Lower lobe of right lung (tissue), 2 donors: ENCODE results near the gene BEST1. TPM values are rescaled to one million over a fixed set of nuclear protein-coding genes. Genes with fewer than 3 reads are reported as not detected.

Source experiments
- ATAC-seq, 2 donors: fragments of 200-7000 bp; cut with Tn5 transposase; one replicate each; pipeline ENCODE4 v1.9.1; 2020 to 2022; ENCODE audit warnings: mild to moderate bottlenecking in 2 of 2, moderate library complexity in 2 of 2
- DNase-seq: peaks from one replicate; pipeline ENCODE4 v3.0.0-alpha.2; 2020
- H3K27ac ChIP-seq: fragments of 200-600 bp; one replicate; pipeline ENCODE4 v1.8.0; 2022
- H3K27me3 ChIP-seq: fragments of 200-600 bp; one replicate; pipeline ENCODE4 v1.8.0; 2022; ENCODE audit warnings: low read depth
- H3K36me3 ChIP-seq: fragments of 200-600 bp; one replicate; pipeline ENCODE4 v1.8.0; 2022; ENCODE audit warnings: mild to moderate bottlenecking
- H3K4me1 ChIP-seq: fragments of 200-600 bp; one replicate; pipeline ENCODE4 v1.8.0; 2022
- H3K4me3 ChIP-seq: fragments of 200-600 bp; one replicate; pipeline ENCODE4 v1.8.0; 2022; ENCODE audit warnings: mild to moderate bottlenecking
- H3K9me3 ChIP-seq: fragments of 200-600 bp; one replicate; pipeline ENCODE4 v1.8.0; 2022
- intact Hi-C: fragments of 100-400 bp; cut with DNase I; formaldehyde crosslinking; loops from one replicate; pipeline ENCODE4 v1.11.0; 2022
- total RNA-seq: library from RNA; stranded (reverse); fragmentation: NEBNext Ultra II Directional; extraction: Animal tissue kit (Norgen Biotek cat#: 25700); gene quantifications from one replicate; pipeline ENCODE4 v1.2.1, GENCODE V29; 2021
- TF ChIP-seq, protein P1 (sequence below): fragments of 200-600 bp; IDR thresholded peaks from one replicate; pipeline ENCODE4 v1.8.0; 2022; ENCODE audit warnings: antibody characterized with exemption, mild to moderate bottlenecking
- donor health status: DM: no; HTN: yes; CAD: no; lungs with severe emphysema.

The BEST1 gene
- total RNA-seq, 1 donor from 2014 or later, result 14.1 TPM

DNA sequence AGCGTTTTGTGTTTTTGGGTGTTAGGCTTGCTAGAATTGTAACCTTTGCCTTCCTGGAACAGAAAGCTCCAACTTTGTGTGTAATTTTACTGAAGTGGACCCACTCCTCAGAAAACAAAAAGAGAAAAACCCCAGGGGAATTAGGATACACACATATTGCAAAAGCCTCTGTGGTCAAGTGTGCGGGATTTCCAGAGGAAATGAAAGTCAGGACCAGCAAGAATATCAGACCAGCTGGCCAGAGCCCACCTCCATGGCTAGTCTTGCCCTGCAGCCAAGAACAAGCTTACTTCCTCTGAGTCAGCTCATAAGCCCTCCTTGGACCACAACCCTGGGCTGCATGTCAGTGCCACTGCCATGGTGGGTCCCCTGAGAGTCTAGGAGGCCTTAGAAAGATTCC is 54.3 kb downstream of the BEST1 start:
- no peak for DNase-seq
- ATAC-seq, result peak; percentile 58 to 65
- H3K27ac ChIP-seq, result peak overlapping the region; percentile 18

DNA sequence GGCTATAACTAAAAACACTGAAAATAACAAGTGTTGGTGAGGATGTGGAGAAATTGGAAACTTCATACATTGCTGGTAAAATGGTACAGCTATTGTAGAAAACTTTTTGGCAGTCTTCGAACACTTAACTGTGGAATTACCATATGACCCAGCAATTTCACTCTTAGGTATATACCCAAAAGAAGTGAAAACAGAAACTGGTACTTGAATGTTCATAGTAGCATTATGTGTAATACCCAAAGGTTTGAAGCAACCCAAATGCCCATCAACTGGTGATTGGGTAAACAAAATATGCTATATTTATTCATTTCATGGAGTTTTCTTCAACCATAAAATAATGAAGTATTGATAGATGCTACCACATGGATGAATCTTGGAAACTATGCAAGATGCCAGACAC is 58.0 kb downstream of the BEST1 start:
- TF ChIP-seq, protein P1, sequence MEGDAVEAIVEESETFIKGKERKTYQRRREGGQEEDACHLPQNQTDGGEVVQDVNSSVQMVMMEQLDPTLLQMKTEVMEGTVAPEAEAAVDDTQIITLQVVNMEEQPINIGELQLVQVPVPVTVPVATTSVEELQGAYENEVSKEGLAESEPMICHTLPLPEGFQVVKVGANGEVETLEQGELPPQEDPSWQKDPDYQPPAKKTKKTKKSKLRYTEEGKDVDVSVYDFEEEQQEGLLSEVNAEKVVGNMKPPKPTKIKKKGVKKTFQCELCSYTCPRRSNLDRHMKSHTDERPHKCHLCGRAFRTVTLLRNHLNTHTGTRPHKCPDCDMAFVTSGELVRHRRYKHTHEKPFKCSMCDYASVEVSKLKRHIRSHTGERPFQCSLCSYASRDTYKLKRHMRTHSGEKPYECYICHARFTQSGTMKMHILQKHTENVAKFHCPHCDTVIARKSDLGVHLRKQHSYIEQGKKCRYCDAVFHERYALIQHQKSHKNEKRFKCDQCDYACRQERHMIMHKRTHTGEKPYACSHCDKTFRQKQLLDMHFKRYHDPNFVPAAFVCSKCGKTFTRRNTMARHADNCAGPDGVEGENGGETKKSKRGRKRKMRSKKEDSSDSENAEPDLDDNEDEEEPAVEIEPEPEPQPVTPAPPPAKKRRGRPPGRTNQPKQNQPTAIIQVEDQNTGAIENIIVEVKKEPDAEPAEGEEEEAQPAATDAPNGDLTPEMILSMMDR, result no peak
- intact Hi-C loops, result no loop called here
- ATAC-seq, result no peak

More for the DNA sequence above, 54.3 kb downstream of the BEST1 start:
- Histone ChIP-seq H3K27me3 (no peaks in the 10 kb centered on the region), H3K4me1 (peaks cover 11% of the 10 kb centered on the region), H3K9me3 (peaks cover 5% of the 10 kb centered on the region), H3K4me3 (no peak overlapping the region), H3K36me3 (no peaks in the 10 kb centered on the region)
- TF ChIP-seq, protein P1, result no peak
- intact Hi-C loops, result no loop called here

GRCh38 chr11:62010935-62011528 is 60.9 kb downstream of the BEST1 start:
- Histone ChIP-seq H3K4me3 (no peak overlapping the region), H3K4me1 (no peaks in the 10 kb centered on the region), H3K27me3 (no peaks in the 10 kb centered on the region), H3K36me3 (no peaks in the 10 kb centered on the region), H3K9me3 (no peaks in the 10 kb centered on the region), H3K27ac (no peak overlapping the region)
- TF ChIP-seq, protein P1, result no peak
- ATAC-seq (no peak), DNase-seq (no peak)
- intact Hi-C loops, result no loop called here

More for the DNA sequence above, 58.0 kb downstream of the BEST1 start:
- Histone ChIP-seq H3K9me3 (no peaks in the 10 kb centered on the region), H3K27ac (no peak overlapping the region), H3K27me3 (no peaks in the 10 kb centered on the region), H3K4me3 (no peak overlapping the region), H3K36me3 (no peaks in the 10 kb centered on the region), H3K4me1 (peaks cover 11% of the 10 kb centered on the region)
- DNase-seq, result no peak

DNA sequence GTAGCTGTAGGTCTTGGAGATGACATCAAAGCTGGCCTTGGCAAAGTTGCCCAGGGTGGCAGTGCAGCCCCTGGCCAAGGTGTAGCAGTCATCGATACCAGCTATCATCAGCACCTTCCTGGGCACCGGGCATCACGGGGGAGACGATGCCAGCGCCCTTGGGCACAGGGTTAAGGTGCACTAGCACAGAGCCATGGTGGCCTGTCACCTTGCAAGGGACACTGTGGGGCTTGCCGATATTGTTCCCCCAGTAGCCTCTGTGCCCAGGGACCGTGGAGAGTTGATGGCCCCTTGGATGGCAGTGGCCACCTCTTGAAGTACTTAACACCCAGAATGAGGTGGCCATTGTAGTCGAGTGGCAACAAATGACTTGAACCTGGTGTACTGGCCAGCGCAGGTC is 61.7 kb downstream of the BEST1 start:
- DNase-seq, result no peak
- ATAC-seq, result no peak
- Histone ChIP-seq H3K4me1 (no peaks in the 10 kb centered on the region), H3K4me3 (no peak overlapping the region), H3K36me3 (no peaks in the 10 kb centered on the region), H3K9me3 (no peaks in the 10 kb centered on the region), H3K27ac (no peak overlapping the region), H3K27me3 (no peaks in the 10 kb centered on the region)
- TF ChIP-seq, protein P1, result no peak
- intact Hi-C loops, result no loop called here

- H3K4me1 ChIP-seq, result no peaks in the 10 kb centered on the region
- no peaks in the 10 kb centered on the region for H3K27me3 ChIP-seq
- intact Hi-C loops, result no loop called here
- no peak for DNase-seq
- no peak overlapping the region for H3K4me3 ChIP-seq
- ATAC-seq, result peak in 1 of 2 donors; percentile 48
- no peaks in the 10 kb centered on the region for H3K9me3 ChIP-seq
- H3K27ac ChIP-seq, result no peak overlapping the region
- no peaks in the 10 kb centered on the region for H3K36me3 ChIP-seq
- TF ChIP-seq, protein P1, result no peak
Observed at GRCh38 chr11:62012451-62012831, 62.3 kb downstream of the BEST1 start.
